Esophagus mucosa (tissue), 1 donor: ENCODE data around the gene RPL7L1. TPM values are rescaled to one million over a fixed set of nuclear protein-coding genes. Genes with fewer than 3 reads are reported as not detected.

ENCODE experiments used
- ATAC-seq: fragments of 200-7000 bp; cut with Tn5 transposase; one replicate; pipeline ENCODE4 v1.9.1; 2020
- total RNA-seq: library from RNA; stranded (reverse); gene quantifications from one replicate; pipeline ENCODE4 v1.2.4, GENCODE V29; 2023
- donor health status: DM: yes; HTN: yes; CAD: no.

RPL7L1 gene
- total RNA-seq, 1 donor from 2014 or later = 62.7 TPM

- ATAC-seq = no peak
Measured at GRCh38 chr6:42933205-42933604, 53.8 kb downstream of the RPL7L1 start.

- ATAC-seq = no peak
Measured at GRCh38 chr6:42935322-42935721, 55.9 kb downstream of the RPL7L1 start.

- no peak for ATAC-seq
Measured at GRCh38 chr6:42936398-42936797, 57.0 kb downstream of the RPL7L1 start.

GRCh38 chr6:42937548-42938427 lies 58.4 kb downstream of the RPL7L1 start:
- ATAC-seq = no peak

GRCh38 chr6:42938428-42938796 lies 59.0 kb downstream of the RPL7L1 start:
- no peak for ATAC-seq

GRCh38 chr6:42938987-42939809 lies 59.8 kb downstream of the RPL7L1 start:
- ATAC-seq = no peak

Other genes with a start within 250 kb of the RPL7L1 start
- gene PRPH2, start 157.0 kb upstream of the RPL7L1 start, total RNA-seq = 0.08 TPM
- gene TBCC, start 133.5 kb upstream of the RPL7L1 start, total RNA-seq = 15.0 TPM
- gene BICRAL, start 97.6 kb upstream of the RPL7L1 start, total RNA-seq = 6.1 TPM
- gene PTCRA, start 36.4 kb downstream of the RPL7L1 start, total RNA-seq = not detected
- 13.6 TPM for gene CNPY3, start 49.9 kb downstream of the RPL7L1 start, total RNA-seq
- not detected for gene GNMT, start 81.1 kb downstream of the RPL7L1 start, total RNA-seq
- 19.4 TPM for gene PEX6, start 99.6 kb downstream of the RPL7L1 start, total RNA-seq
- 21.2 TPM for gene PPP2R5D, start 105.0 kb downstream of the RPL7L1 start, total RNA-seq
- gene MEA1, start 134.3 kb downstream of the RPL7L1 start, total RNA-seq = 46.1 TPM
- 32.6 TPM for gene KLHDC3, start 134.6 kb downstream of the RPL7L1 start, total RNA-seq
- 48.3 TPM for gene RRP36, start 142.0 kb downstream of the RPL7L1 start, total RNA-seq
- 10.3 TPM for gene CUL7, start 174.2 kb downstream of the RPL7L1 start, total RNA-seq
- 45.0 TPM for gene MRPL2, start 179.8 kb downstream of the RPL7L1 start, total RNA-seq
- gene KLC4, start 180.0 kb downstream of the RPL7L1 start, total RNA-seq = 7.5 TPM
- gene PTK7, start 196.7 kb downstream of the RPL7L1 start, total RNA-seq = 37.3 TPM